MV-4-11 (cell line): ENCODE data around the gene CYB561D2.

Experiments
- DNase-seq: peaks from one replicate; lab custom pipeline; 2025; lab: John Stamatoyannopoulos, UW

The CYB561D2 gene

DNA sequence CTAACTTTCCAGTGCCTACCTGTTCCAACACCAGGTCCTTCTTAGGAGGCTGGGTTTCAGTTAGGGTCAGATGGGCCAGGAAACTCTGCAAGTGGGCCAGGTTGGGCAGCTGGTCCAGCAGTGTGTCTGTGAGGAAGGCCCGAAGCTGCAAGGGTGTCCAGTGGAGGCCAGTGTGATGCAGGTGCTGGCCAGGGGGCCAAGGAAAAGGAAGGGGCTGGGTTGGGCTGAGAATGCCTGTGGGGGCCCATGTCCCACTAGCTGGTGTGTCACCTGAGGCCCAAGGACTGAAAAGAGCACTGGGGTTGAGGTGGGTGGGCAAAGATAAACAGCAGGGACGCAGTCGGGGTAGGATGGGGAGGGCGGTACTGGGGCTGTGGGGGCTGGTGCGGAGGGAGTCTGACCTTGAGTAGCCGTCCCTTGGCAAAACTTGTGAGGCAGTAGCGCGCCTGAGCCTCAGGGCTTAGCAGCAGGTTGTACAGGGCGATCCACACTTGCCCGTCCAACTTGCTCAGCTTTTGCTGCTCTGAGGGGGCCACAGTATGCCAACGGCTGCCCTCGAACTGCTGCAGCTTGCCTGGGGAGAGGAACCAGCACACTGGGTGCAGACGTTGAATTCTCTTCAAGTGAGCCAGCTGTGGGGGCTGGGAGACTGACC, 8.5 kb upstream of the CYB561D2 start:
- DNase-seq, result no peak

DNA sequence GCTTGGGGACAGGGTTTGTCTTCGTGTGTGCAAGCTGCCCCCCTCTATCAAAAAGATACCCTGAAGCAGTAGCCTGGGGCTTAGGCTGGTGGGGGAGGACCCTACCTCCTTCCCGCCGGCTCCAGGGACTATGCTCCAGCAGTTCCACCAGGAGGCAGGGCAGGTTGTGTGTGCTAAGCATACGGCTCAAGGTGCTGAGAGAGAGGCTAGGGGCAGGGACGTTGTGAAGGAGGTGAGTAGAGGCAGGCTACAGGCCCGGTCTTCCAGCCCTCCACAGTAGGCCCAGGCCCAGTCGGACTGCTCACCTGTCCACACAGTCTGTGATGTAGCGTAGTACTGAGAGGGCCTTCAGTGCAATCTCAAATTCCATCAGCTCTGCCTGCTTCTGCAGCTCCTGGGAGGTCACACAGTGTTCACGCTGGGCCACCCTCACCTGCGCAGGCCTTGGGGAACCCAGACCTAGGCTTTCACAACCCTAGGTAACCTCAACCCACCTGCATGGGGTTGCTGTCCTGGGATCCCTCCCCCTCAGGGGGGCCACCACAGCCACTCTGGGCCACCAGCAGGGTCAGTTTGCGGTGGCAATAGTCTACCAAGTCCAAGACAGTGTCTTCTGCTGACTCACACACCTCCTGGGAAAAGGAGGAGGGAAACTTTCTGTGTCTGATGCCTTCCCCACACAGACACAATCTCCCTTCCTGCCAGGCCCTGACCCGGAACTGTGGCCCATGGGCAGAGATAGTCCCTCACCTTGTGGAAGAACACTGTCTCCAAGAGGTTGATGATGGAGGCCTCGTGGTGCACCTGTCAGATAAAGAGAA, 7.6 kb upstream of the CYB561D2 start:
- DNase-seq, result no peak

GRCh38 chr3:50345008-50345407, 5.7 kb upstream of the CYB561D2 start:
- DNase-seq, result no peak

DNA sequence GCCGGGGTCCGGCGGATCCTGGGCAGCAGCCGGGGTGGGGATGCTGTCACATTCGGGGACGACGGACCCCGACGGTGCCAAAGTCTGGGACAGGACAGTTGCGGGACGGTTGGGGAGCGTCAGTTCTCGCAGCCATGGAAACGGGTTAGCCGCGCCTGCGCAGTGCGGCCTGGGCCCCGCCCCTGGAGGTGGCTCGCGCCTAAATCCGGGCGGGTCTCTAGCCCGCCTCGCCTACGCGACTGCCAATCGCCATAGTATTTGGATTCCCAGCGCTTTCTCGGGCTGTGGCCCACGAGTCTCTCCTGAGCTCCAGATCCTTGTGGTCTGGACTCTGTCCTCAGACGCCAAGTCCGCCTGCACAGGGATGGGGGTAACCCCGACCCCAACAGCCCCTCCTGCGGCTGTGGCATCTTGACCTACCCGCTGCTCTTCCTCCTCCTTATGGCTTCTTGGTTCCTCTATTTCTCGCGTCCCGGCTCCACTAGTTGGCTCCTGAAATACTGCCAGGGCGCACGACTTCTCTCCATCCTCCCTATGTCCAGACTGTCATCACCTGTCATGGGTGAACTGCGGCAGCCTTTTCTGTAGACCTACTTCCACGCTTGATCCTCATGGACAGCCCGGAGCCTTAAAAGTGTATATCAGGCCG, 5.0 kb upstream of the CYB561D2 start, which contains the start of gene ZMYND10:
Gene ZMYND10, minus strand, starts transcription at position 147 of the 649 bp plus-strand sequence. CDS start 153 bp downstream, outside the sequence.
- DNase-seq, result peak; percentile 73

DNA sequence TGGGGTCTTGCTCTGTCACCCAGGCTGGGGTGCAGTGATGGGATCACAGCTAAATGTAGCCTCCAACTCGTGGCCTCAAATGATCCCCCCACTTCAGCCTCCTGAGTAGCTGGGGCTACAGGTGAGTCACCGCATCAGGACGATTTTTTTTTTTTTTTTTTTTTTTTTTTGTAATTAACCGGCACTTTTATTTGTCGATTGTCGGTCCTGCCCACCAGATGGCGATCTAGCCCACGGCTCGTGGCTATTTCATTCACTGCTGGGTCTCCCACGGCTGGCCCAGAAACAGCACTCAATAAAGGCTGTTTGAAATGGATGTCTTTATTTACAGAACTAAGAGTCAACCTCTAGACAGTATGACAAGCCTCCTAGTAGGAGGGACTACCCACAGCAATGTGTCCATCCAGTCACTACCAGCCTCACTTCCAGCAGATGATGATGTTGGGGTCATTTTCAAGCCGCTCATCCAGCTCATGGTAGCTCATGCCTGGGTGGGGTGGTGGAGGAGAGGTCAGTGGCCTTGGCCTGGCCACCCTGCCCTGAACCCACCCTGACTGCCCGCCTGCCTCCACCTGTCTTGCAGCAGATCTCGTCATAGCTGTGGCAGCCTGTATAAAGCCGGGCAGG, 3.4 kb upstream of the CYB561D2 start:
- peak; percentile 62 for DNase-seq

DNA sequence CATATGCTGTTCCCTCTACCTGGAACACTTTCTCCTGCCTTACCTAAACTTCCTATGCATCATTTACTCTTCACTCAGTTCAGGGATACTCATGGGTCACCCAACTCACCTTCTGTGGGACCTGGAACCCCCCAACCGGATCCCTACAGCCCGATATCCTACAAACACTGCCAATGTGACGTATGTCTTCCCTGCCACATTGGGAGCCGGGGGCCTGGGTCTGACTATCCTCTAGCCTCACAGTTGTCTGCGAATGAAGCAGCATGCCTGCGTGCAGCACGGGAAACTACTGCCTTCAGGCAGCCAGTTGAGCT, 492 bp upstream of the CYB561D2 start:
- DNase-seq, result no peak

GRCh38 chr3:50351323-50351697, 648 bp downstream of the CYB561D2 start:
- DNase-seq, result no peak

- peak; percentile 48 for DNase-seq
These were observed 2.1 kb downstream of the CYB561D2 start for GRCh38 chr3:50352781-50353180.

GRCh38 chr3:50353245-50354004, 2.8 kb downstream of the CYB561D2 start:
- no peak for DNase-seq

DNA sequence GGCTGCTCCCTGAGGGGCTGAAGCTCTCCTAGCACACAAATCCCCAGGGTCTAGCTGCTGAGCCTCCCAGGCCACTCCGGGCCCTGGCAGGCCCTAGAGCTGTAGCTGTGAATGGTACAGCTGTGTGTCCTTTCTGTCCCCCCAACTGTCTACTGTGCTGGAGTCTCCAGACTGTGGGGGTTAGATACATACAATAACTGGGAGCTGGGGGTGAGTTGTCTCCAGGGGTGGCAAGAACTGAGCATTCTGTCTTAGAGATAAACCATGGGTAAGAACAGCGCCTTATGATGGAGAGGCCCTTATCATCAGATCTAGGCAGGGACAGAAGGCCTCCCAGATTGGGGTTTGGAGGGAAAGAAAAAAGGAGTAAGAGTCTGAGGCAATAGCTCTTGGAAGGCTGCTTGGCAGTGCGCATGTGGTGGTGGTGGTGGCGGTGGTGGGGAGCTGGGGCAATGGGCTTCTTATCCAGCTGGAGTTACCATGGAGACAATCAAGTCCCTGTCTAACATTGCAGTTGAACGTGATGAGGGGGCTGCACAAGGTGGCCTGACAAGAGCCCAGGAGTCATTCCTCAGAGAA, 3.6 kb downstream of the CYB561D2 start:
- DNase-seq, result no peak

- no peak for DNase-seq
These were observed 4.2 kb downstream of the CYB561D2 start for GRCh38 chr3:50354850-50355249.

- no peak for DNase-seq
These were observed 5.3 kb downstream of the CYB561D2 start for GRCh38 chr3:50355829-50356552.

GRCh38 chr3:50356553-50356952, 5.9 kb downstream of the CYB561D2 start:
- DNase-seq, result peak; percentile 75

DNA sequence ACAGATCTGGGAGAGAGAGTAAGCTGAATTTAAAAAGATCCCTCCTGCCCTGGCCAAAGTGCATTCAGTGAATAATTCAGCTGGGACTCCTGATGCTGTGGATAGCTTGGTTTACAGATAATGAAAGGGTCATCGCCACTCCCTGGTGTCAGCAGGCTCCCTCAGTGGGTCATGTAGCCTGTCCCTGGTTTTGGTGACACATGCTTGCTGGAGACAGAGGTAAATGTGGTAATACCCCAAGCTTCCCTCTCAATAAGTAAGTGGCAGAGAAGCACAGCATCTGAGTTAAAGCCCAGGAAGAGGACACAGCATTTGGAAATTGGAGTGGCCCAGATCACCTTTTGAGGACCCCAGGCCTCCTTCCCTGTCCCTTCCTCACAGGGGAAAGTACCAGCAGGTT, 6.8 kb downstream of the CYB561D2 start:
- no peak for DNase-seq

- DNase-seq, result no peak
These were observed 7.8 kb downstream of the CYB561D2 start for GRCh38 chr3:50358355-50358910.

DNA sequence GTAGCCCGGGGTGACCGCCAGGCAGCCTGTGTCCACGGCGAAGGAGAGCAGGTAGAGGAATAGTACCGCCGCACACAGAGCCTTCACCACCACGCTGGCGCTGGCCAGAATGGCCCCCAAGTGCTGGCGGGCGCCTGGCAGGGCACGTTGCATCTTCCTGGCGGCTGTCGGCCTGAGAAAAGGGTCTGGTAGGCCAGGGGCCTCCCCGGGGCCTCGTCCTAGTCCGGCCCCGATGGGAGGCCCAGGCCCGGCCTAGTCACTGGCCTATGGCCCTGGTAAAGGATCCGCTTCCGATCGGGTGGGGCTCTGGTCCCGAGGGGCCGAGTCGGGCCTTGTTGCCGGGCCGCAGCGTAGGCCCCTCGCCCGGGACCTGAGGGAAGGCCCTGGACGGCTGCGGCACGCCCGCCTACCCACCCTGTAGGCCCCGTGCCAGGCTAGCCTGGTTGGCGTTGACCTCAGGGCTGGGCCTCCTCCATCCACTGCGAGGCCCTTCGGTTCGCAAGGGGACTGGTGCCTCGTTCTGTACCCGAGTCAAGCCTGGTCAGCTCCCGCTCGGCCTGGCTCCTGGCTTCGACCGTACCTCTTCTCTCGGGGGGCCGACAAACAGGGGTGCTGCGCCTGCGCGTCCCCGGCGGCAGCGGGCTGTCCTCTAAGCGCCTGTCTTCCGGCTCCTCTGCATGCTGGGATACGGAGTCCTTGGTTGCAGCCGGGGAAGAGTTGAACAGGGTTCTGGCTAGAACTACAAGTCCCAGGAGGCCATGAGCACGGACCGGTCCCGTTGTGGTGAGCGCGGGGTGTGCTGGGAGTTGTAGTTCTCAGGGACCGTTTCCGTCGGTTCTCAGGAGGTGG, 8.5 kb downstream of the CYB561D2 start, which contains the start of gene TMEM115:
Gene TMEM115, minus strand, starts transcription at position 611 of the 849 bp plus-strand sequence. Its CDS starts 458 bp downstream, at position 153.
- peak; percentile 98 for DNase-seq

DNA sequence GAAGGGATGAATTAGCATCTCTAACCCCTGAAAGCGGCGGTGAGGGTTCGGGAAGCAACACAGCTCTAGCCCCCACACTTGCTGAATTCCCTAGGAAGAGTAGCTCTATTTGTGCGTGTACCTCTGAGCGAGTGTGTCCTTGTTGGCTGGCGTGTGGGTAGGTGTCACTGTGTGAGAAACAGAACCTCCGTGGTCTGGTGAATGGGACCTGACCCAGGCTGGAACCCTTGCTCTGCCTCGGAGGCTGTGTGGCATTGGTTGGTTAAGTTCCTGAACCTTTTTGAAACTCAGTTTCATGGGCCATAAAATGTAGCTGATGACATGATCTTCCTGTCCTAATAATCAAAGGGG, 9.1 kb downstream of the CYB561D2 start:
- no peak for DNase-seq

- DNase-seq, result no peak
These were observed 14.0 kb downstream of the CYB561D2 start for GRCh38 chr3:50364573-50365079.
